ENCODE data around the gene TTLL9. TPM values are rescaled to one million over a fixed set of nuclear protein-coding genes. Genes with fewer than 3 reads are reported as not detected.
"Not testable (repeated sequence)": the region's sequence is repeated elsewhere in the genome, so short reads cannot be mapped to it uniquely, and the experiment has no call there.

The TTLL9 gene
- total RNA-seq, 5 donors from 2014 or later (not counting 1 experiment from before 2014, with no cell fraction given), result 0.16 TPM; not detected in 4

DNA sequence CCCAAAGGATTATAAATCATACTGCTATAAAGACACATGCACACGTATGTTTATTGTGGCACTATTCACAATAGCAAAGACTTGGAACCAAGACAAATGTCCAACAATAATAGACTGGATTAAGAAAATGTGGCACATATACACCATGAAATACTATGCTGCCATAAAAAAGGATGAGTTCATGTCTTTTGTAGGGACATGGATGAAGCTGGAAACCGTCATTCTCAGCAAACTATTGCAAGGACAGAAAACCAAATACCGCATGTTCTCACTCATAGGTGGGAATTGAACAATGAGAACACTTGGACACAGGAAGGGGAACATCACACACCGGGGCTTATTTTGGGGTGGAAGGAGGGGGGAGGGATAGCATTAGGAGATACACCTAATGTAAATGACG lies 51.0 kb downstream of the TTLL9 start:
- H3K27ac Mint-ChIP-seq; H3K4me3 Mint-ChIP-seq; H3K36me3 ChIP-seq (ENCODE audit: control insufficient read depth in 2 of 2, extremely low read depth in 1 of 2, insufficient read depth in 1 of 2, low read length in 1 of 2); H3K4me1 ChIP-seq (ENCODE audit: control insufficient read depth in 1 of 2, extremely low read depth in 1 of 2, insufficient read depth in 2 of 2, low read length in 2 of 2); H3K9me3 ChIP-seq; H3K4me1 Mint-ChIP-seq; H3K9me3 Mint-ChIP-seq; H3K36me3 Mint-ChIP-seq; ATAC-seq (replicated peaks in 1 of 4); DNase-seq; CTCF ChIA-PET; POLR2A ChIA-PET; H3K27ac ChIP-seq (ENCODE audit: low read length); H3K4me3 ChIP-seq (ENCODE audit: control insufficient read depth in 1 of 2, extremely low read depth in 1 of 2, low read length in 1 of 2): not testable (repeated sequence)
- H3K27me3 ChIP-seq (replicated peaks in 1 of 2; ENCODE audit: control insufficient read depth in 2 of 2, extremely low read depth in 1 of 2, insufficient read depth in 2 of 2, low read length in 1 of 2), result peaks cover 0 to 41% of the 10 kb centered on the region in 2 experiments
- no CpG with 5 or more reads among the region's 5 CpGs for WGBS (ENCODE audit: insufficient coverage)
- H3K27me3 Mint-ChIP-seq, result peaks cover 44 to 46% of the 10 kb centered on the region in 2 donors

DNA sequence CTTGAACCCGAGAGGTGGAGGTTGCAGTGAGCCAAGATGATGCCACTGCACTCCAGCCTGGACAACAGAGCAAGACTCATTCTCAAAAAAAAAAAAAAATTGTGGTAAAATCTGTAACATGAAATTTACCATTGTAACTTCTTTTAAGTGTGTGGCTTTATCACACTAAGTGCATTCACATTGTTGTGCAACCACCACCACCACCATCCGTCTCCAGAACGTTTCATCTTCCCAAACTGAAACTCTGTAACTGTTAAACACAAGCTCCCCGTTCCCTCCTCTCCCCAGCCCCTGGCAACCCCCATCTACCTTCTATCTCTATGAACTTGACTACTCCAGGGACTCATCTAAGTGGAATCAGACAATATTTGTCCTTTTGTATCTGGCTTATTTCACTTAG lies 51.7 kb downstream of the TTLL9 start:
- 74% methylated on average over 3 of the region's 4 CpGs for WGBS (ENCODE audit: insufficient coverage)
- Mint-ChIP-seq H3K27me3 (peaks cover 45 to 46% of the 10 kb centered on the region in 2 donors), H3K27ac (no peak overlapping the region), H3K36me3 (no peaks in the 10 kb centered on the region), H3K4me1 (no peaks in the 10 kb centered on the region), H3K4me3 (no peak overlapping the region), H3K9me3 (no peaks in the 10 kb centered on the region)
- H3K4me1 ChIP-seq (ENCODE audit: control insufficient read depth in 1 of 2, extremely low read depth in 1 of 2, insufficient read depth in 2 of 2, low read length in 2 of 2), result no peaks in the 10 kb centered on the region
- no peaks in the 10 kb centered on the region for H3K36me3 ChIP-seq (ENCODE audit: control insufficient read depth in 2 of 2, extremely low read depth in 1 of 2, insufficient read depth in 1 of 2, low read length in 1 of 2)
- H3K9me3 ChIP-seq, result no peaks in the 10 kb centered on the region
- POLR2A ChIA-PET, result no interaction called here
- no peak overlapping the region for H3K4me3 ChIP-seq (ENCODE audit: control insufficient read depth in 1 of 2, extremely low read depth in 1 of 2, low read length in 1 of 2)
- peaks cover 0 to 41% of the 10 kb centered on the region in 2 experiments for H3K27me3 ChIP-seq (replicated peaks in 1 of 2; ENCODE audit: control insufficient read depth in 2 of 2, extremely low read depth in 1 of 2, insufficient read depth in 2 of 2, low read length in 1 of 2)
- DNase-seq (no peak), ATAC-seq (replicated peaks in 1 of 4) (no peak)
- CTCF ChIA-PET, result no interaction called here
- H3K27ac ChIP-seq (ENCODE audit: low read length), result no peak overlapping the region

GRCh38 chr20:31922588-31922987 lies 52.2 kb downstream of the TTLL9 start:
- H3K4me1 Mint-ChIP-seq, result no peaks in the 10 kb centered on the region
- no peak overlapping the region for H3K4me3 Mint-ChIP-seq
- peaks cover 0 to 41% of the 10 kb centered on the region in 2 experiments for H3K27me3 ChIP-seq (replicated peaks in 1 of 2; ENCODE audit: control insufficient read depth in 2 of 2, extremely low read depth in 1 of 2, insufficient read depth in 2 of 2, low read length in 1 of 2)
- H3K4me3 ChIP-seq (ENCODE audit: control insufficient read depth in 1 of 2, extremely low read depth in 1 of 2, low read length in 1 of 2), result no peak overlapping the region
- H3K4me1 ChIP-seq (ENCODE audit: control insufficient read depth in 1 of 2, extremely low read depth in 1 of 2, insufficient read depth in 2 of 2, low read length in 2 of 2), result no peaks in the 10 kb centered on the region
- no peak overlapping the region for H3K27ac Mint-ChIP-seq
- no peak for ATAC-seq (replicated peaks in 1 of 4)
- WGBS (ENCODE audit: insufficient coverage), result 100% methylated on average over 2 of the region's 4 CpGs
- no peaks in the 10 kb centered on the region for H3K9me3 ChIP-seq
- H3K9me3 Mint-ChIP-seq, result no peaks in the 10 kb centered on the region
- DNase-seq, result no peak
- no peaks in the 10 kb centered on the region for H3K36me3 ChIP-seq (ENCODE audit: control insufficient read depth in 2 of 2, extremely low read depth in 1 of 2, insufficient read depth in 1 of 2, low read length in 1 of 2)
- H3K27me3 Mint-ChIP-seq, result peaks cover 45 to 46% of the 10 kb centered on the region in 2 donors
- CTCF ChIA-PET, result no interaction called here
- H3K27ac ChIP-seq (ENCODE audit: low read length), result no peak overlapping the region
- POLR2A ChIA-PET, result no interaction called here
- H3K36me3 Mint-ChIP-seq, result no peaks in the 10 kb centered on the region

DNA sequence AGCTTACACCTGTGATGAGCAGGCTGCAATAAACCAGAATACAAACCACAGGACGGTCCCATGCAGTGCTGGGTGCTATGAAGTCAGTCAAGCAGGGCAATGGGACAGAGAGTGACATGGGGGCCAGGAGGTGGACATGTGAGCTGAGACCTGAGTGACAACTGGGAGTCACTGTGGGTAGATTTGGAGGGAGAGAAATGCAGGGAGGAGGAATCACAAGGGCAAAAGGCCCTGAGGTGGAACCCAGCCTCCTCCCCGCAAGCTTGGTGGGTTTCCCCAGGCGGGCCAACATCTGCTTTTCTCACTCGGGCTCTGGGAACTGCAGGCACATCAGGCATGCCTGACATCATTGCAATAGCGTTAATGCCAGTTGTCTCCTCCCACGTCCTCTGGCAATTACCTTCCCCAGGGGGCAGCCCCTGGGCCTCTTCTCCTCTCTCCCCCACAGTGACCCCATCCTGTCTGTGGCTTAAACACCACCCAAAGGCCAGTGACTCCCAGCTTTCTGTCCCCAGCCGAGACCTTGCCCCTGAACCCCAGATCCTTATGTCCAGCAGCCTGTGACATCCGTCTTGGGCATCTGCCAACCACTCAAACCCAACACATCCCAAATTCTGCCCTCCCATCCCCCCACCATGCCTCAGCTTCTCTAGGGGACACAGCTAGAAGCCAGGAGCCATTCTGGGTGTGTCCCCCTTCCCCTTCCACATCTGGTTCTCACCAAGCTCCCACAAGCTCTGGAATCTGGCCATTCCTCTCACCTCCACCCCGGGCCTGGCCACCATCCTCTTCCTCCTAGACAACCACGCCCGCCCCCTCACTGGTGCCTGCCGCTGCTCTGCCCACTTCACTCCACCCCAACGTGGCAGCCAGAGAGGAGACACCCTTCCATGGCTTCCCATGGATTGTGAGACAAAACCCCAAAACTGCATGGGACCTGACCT lies 53.2 kb downstream of the TTLL9 start:
- DNase-seq (no peak), ATAC-seq (replicated peaks in 1 of 4) (no peak)
- H3K4me1 ChIP-seq (ENCODE audit: control insufficient read depth in 1 of 2, extremely low read depth in 1 of 2, insufficient read depth in 2 of 2, low read length in 2 of 2), result no peaks in the 10 kb centered on the region
- peaks cover 0 to 41% of the 10 kb centered on the region in 2 experiments for H3K27me3 ChIP-seq (replicated peaks in 1 of 2; ENCODE audit: control insufficient read depth in 2 of 2, extremely low read depth in 1 of 2, insufficient read depth in 2 of 2, low read length in 1 of 2)
- Mint-ChIP-seq H3K9me3 (no peaks in the 10 kb centered on the region), H3K4me3 (no peak overlapping the region), H3K4me1 (no peaks in the 10 kb centered on the region), H3K27me3 (peaks cover 42 to 48% of the 10 kb centered on the region in 2 donors), H3K36me3 (no peaks in the 10 kb centered on the region), H3K27ac (no peak overlapping the region)
- 45% methylated on average over 12 of the region's 13 CpGs for WGBS (ENCODE audit: insufficient coverage)
- ChIA-PET CTCF (interaction anchor here in 1 of 2 donors (0.5 kb wide), 1 partner anchor 739 kb away, joined by 4 read pairs; no protein-coding TSS in a partner anchor), POLR2A (no interaction called here)
- H3K36me3 ChIP-seq (ENCODE audit: control insufficient read depth in 2 of 2, extremely low read depth in 1 of 2, insufficient read depth in 1 of 2, low read length in 1 of 2), result no peaks in the 10 kb centered on the region
- H3K27ac ChIP-seq (ENCODE audit: low read length), result no peak overlapping the region
- H3K9me3 ChIP-seq, result no peaks in the 10 kb centered on the region
- H3K4me3 ChIP-seq (ENCODE audit: control insufficient read depth in 1 of 2, extremely low read depth in 1 of 2, low read length in 1 of 2), result no peak overlapping the region

DNA sequence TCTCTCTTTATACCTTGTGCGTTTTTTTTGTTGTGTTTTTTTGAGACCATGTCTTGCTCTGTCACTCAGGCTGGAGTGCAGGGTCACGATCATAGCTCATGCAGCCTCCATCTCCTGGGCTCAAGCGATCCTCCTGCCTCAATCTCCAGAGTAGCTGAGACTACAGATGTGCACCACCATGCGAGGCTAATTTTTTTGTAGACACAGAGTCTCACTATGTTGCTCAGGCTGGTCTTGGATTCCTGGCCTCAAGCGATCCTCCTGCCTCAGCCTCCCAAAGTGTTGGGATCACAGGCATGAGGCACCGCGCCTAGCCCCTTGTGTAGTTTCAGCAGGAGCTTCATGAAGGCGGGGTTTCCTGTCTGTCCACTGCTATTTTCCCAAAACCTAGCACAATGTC lies 54.1 kb downstream of the TTLL9 start:
- ChIA-PET POLR2A (no interaction called here), CTCF (no interaction called here)
- Mint-ChIP-seq H3K4me1 (no peaks in the 10 kb centered on the region), H3K27ac (no peak overlapping the region), H3K36me3 (no peaks in the 10 kb centered on the region), H3K27me3 (peaks cover 40 to 48% of the 10 kb centered on the region in 2 donors), H3K4me3 (no peak overlapping the region), H3K9me3 (no peaks in the 10 kb centered on the region)
- Histone ChIP-seq H3K27ac (ENCODE audit: low read length) (no peak overlapping the region), H3K36me3 (ENCODE audit: control insufficient read depth in 2 of 2, extremely low read depth in 1 of 2, insufficient read depth in 1 of 2, low read length in 1 of 2) (no peaks in the 10 kb centered on the region), H3K27me3 (replicated peaks in 1 of 2; ENCODE audit: control insufficient read depth in 2 of 2, extremely low read depth in 1 of 2, insufficient read depth in 2 of 2, low read length in 1 of 2) (peaks cover 0 to 43% of the 10 kb centered on the region in 2 experiments), H3K4me1 (ENCODE audit: control insufficient read depth in 1 of 2, extremely low read depth in 1 of 2, insufficient read depth in 2 of 2, low read length in 2 of 2) (no peaks in the 10 kb centered on the region), H3K4me3 (ENCODE audit: control insufficient read depth in 1 of 2, extremely low read depth in 1 of 2, low read length in 1 of 2) (no peak overlapping the region), H3K9me3 (no peaks in the 10 kb centered on the region)
- DNase-seq (no peak), ATAC-seq (replicated peaks in 1 of 4) (no peak)
- WGBS (ENCODE audit: insufficient coverage), result 83% methylated on average over 8 of the region's 8 CpGs

DNA sequence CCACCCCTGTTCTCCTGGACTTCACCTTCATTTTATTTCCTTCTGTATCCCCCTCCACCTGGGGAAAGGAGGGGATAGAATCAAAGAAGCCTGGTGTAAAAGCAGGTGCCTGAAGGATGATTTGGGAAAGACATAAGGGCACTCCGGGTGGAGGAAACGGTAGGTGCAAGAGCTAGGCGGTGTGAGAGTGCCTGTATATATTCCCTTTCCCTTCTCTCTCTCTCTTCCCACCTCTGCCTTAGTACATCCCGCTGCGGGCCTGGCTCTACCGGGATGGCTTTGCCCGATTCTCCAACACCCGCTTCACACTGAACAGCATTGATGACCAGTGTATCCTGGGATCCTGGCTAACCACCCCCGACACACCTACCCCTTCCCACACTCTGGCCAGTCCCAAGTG lies 55.2 kb downstream of the TTLL9 start:
- ChIA-PET POLR2A (no interaction called here), CTCF (no interaction called here)
- Mint-ChIP-seq H3K27ac (no peak overlapping the region), H3K9me3 (no peaks in the 10 kb centered on the region), H3K36me3 (no peaks in the 10 kb centered on the region), H3K4me3 (no peak overlapping the region), H3K27me3 (peaks cover 34 to 38% of the 10 kb centered on the region in 2 donors), H3K4me1 (no peaks in the 10 kb centered on the region)
- Histone ChIP-seq H3K36me3 (ENCODE audit: control insufficient read depth in 2 of 2, extremely low read depth in 1 of 2, insufficient read depth in 1 of 2, low read length in 1 of 2) (no peaks in the 10 kb centered on the region), H3K27ac (ENCODE audit: low read length) (no peak overlapping the region), H3K4me3 (ENCODE audit: control insufficient read depth in 1 of 2, extremely low read depth in 1 of 2, low read length in 1 of 2) (no peak overlapping the region), H3K4me1 (ENCODE audit: control insufficient read depth in 1 of 2, extremely low read depth in 1 of 2, insufficient read depth in 2 of 2, low read length in 2 of 2) (no peaks in the 10 kb centered on the region), H3K9me3 (no peaks in the 10 kb centered on the region), H3K27me3 (replicated peaks in 1 of 2; ENCODE audit: control insufficient read depth in 2 of 2, extremely low read depth in 1 of 2, insufficient read depth in 2 of 2, low read length in 1 of 2) (peaks cover 0 to 32% of the 10 kb centered on the region in 2 experiments)
- ATAC-seq (replicated peaks in 1 of 4), result no peak
- no peak for DNase-seq
- 83% methylated on average over 6 of the region's 9 CpGs for WGBS (ENCODE audit: insufficient coverage)

Data from T-cell (primary cell).